Suprapubic skin (tissue), 4 donors: Measurements from ENCODE around the gene RPS6KA2.

Experiments used
- CTCF ChIP-seq, 2 donors: fragments of 200-600 bp in 1 of 2; fragments of 450-650 bp in 1 of 2; sonication (generic) in 1 of 2; IDR thresholded peaks; one replicate each; pipeline ENCODE4 v1.5.1; 2016 to 2019; ENCODE audit warnings: antibody characterized with exemption in 2 of 2, mild to moderate bottlenecking in 1 of 2, moderate library complexity in 1 of 2
- EP300 ChIP-seq: sonication (generic); formaldehyde crosslinking; IDR thresholded peaks from one replicate; pipeline ENCODE4 v1.6.1; 2017; ENCODE audit warnings: antibody characterized with exemption
- POLR2A ChIP-seq, 2 donors: fragments of 450-650 bp; IDR thresholded peaks; one replicate each; pipeline ENCODE4 v1.6.1; 2017; ENCODE audit warnings: antibody characterized with exemption in 2 of 2, mild to moderate bottlenecking in 2 of 2, moderate library complexity in 2 of 2
- POLR2AphosphoS5 ChIP-seq, 3 donors: sonication (generic); formaldehyde crosslinking; IDR thresholded peaks; one replicate each; pipeline ENCODE4 v1.6.1; 2017; ENCODE audit warnings: antibody characterized with exemption in 3 of 3

GRCh38 chr6:166543603-166544295 is 83.3 kb downstream of the RPS6KA2 start:
- TF ChIP-seq CTCF (IDR thresholded peaks at IDR 0.05) = no peak
- TF ChIP-seq POLR2A (IDR thresholded peaks at IDR 0.05) = no peak
- no peak for TF ChIP-seq EP300
- no peak for TF ChIP-seq POLR2AphosphoS5 (IDR thresholded peaks at IDR 0.05)
